Upper lobe of left lung (tissue), 6 donors: ENCODE results near the gene NFS1. TPM values are rescaled to one million over a fixed set of nuclear protein-coding genes. Genes with fewer than 3 reads are reported as not detected.

ENCODE experiments used
- ATAC-seq, 2 donors: fragments of 200-7000 bp; cut with Tn5 transposase; one replicate each; pipeline ENCODE4 v1.9.1; 2022; ENCODE audit warnings: mild to moderate bottlenecking in 2 of 2, moderate library complexity in 2 of 2; ENCODE audit not compliant: low FRiP score in 2 of 2
- DNase-seq, 2 donors: peaks; one replicate each; pipeline ENCODE4 v3.0.0-alpha.2; 2019 to 2020
- H3K27ac ChIP-seq, 4 donors: fragments of 200-600 bp; sonication (generic); one replicate each; pipeline ENCODE4 v1.5.1; 2016 to 2019
- H3K27me3 ChIP-seq, 4 donors: fragments of 200-600 bp; sonication (generic); one replicate each; pipeline ENCODE4 v1.5.1; 2017 to 2019
- H3K36me3 ChIP-seq, 4 donors: fragments of 200-600 bp; sonication (generic); one replicate each; pipeline ENCODE4 v1.5.1; 2016 to 2019
- H3K4me1 ChIP-seq, 4 donors: fragments of 200-600 bp; sonication (generic); one replicate each; pipeline ENCODE4 v1.5.1; 2018 to 2019
- H3K4me3 ChIP-seq, 4 donors: fragments of 200-600 bp; sonication (generic); one replicate each; pipeline ENCODE4 v1.5.1; 2017 to 2019; ENCODE audit warnings: mild to moderate bottlenecking in 2 of 4, moderate library complexity in 1 of 4
- H3K9me3 ChIP-seq, 4 donors: fragments of 200-600 bp; sonication (generic); one replicate each; pipeline ENCODE4 v1.5.1; 2018 to 2019
- CTCF ChIP-seq, 6 experiments: fragments of 450-650 bp in 4 of 6; fragments of 200-600 bp in 2 of 6; sonication (generic) in 2 of 6; IDR thresholded peaks; one replicate each; pipeline ENCODE4 v1.5.1; 2016 to 2019; ENCODE audit warnings: antibody characterized with exemption in 6 of 6
- EP300 ChIP-seq, 4 donors: sonication (generic); formaldehyde crosslinking; IDR thresholded peaks; one replicate each; pipeline ENCODE4 v1.5.1; 2017; ENCODE audit warnings: antibody characterized with exemption in 4 of 4, control low read depth in 2 of 4
- POLR2A ChIP-seq, 4 donors: fragments of 450-650 bp; IDR thresholded peaks; one replicate each; pipeline ENCODE4 v1.5.1; 2016 to 2017; ENCODE audit warnings: antibody characterized with exemption in 4 of 4, mild to moderate bottlenecking in 2 of 4
- POLR2AphosphoS5 ChIP-seq, 2 donors: sonication (generic); formaldehyde crosslinking; IDR thresholded peaks; one replicate each; pipeline ENCODE4 v1.5.1; 2017; ENCODE audit warnings: antibody characterized with exemption in 2 of 2
- WGBS, 2 donors: methylation state at CpG; one replicate each; pipeline ENCODE4 v1.1.5; 2017 to 2018; 5-methylcytosine and 5-hydroxymethylcytosine counted together
- total RNA-seq, 6 donors: library from RNA; depleted of rRNA in 4 of 6; stranded (reverse); fragments of >200 nt in 4 of 6; gene quantifications; one replicate each; pipeline versions ENCODE4 v1.1.0 to v1.2.1, GENCODE V29; 2016 to 2021
- donor health status: DM: no; HTN: no; CAD: no; lungs with moderate emphysema.
- donor health status: DM: no; HTN: yes; CAD: no; lungs with severe emphysema.

The NFS1 gene
- total RNA-seq, 6 donors from 2014 or later = 16.2 to 90.1 (median 22.6) TPM

GRCh38 chr20:35699957-35700624 is 939 bp upstream of the NFS1 start:
- Histone ChIP-seq H3K27me3 (no peaks in the 10 kb centered on the region), H3K36me3 (peaks cover 26 to 58% (median 40%) of the 10 kb centered on the region in 4 donors), H3K27ac (peak overlapping the region; percentile 86 to 96 (median 94)), H3K4me3 (peak overlapping the region; percentile 61 to 95 (median 84)), H3K9me3 (no peaks in the 10 kb centered on the region), H3K4me1 (peaks cover 15 to 39% (median 22%) of the 10 kb centered on the region in 4 donors)
- WGBS, 2 donors = 22 to 26% methylated on average over 6 of the region's 6 CpGs
- DNase-seq (no peak), ATAC-seq (no peak)
- TF ChIP-seq POLR2AphosphoS5 (IDR thresholded peaks at IDR 0.05) = no peak
- TF ChIP-seq POLR2A (IDR thresholded peaks at IDR 0.05) = no peak
- TF ChIP-seq EP300 (IDR thresholded peaks at IDR 0.05) = no peak
- TF ChIP-seq CTCF (IDR thresholded peaks at IDR 0.05) = no peak

GRCh38 chr20:35698298-35699126 is 640 bp downstream of the NFS1 start:
- no peaks in the 10 kb centered on the region for H3K9me3 ChIP-seq
- H3K27me3 ChIP-seq = no peaks in the 10 kb centered on the region
- peak; percentile 26 to 48 for DNase-seq
- peak overlapping the region; percentile 86 to 96 (median 94) for H3K27ac ChIP-seq
- ATAC-seq = peak; percentile 3 to 50
- H3K4me3 ChIP-seq = peak overlapping the region; percentile 61 to 95 (median 84)
- 8 to 9% methylated on average over 31 to 36 of the region's 37 CpGs for WGBS, 2 donors
- TF ChIP-seq EP300 (IDR thresholded peaks at IDR 0.05) = no peak
- TF ChIP-seq POLR2A (IDR thresholded peaks at IDR 0.05) = no peak
- no peak for TF ChIP-seq CTCF (IDR thresholded peaks at IDR 0.05)
- no peak for TF ChIP-seq POLR2AphosphoS5 (IDR thresholded peaks at IDR 0.05)
- H3K36me3 ChIP-seq = peaks cover 15 to 57% (median 28%) of the 10 kb centered on the region in 4 donors
- H3K4me1 ChIP-seq = peaks cover 15 to 39% (median 22%) of the 10 kb centered on the region in 4 donors

GRCh38 chr20:35697696-35698297 is 1.4 kb downstream of the NFS1 start:
- no peak for DNase-seq
- WGBS, 2 donors = 77 to 81% methylated on average over 9 of the region's 9 CpGs
- no peaks in the 10 kb centered on the region for H3K27me3 ChIP-seq
- H3K4me1 ChIP-seq = peaks cover 15 to 39% (median 22%) of the 10 kb centered on the region in 4 donors
- H3K36me3 ChIP-seq = peaks cover 12 to 57% (median 25%) of the 10 kb centered on the region in 4 donors
- no peak overlapping the region for H3K27ac ChIP-seq
- TF ChIP-seq CTCF (IDR thresholded peaks at IDR 0.05) (no peak), POLR2A (IDR thresholded peaks at IDR 0.05) (no peak), EP300 (IDR thresholded peaks at IDR 0.05) (no peak), POLR2AphosphoS5 (IDR thresholded peaks at IDR 0.05) (no peak)
- ATAC-seq = no peak
- H3K4me3 ChIP-seq = peak overlapping the region in 2 of 4 donors; percentile 79 to 95
- no peaks in the 10 kb centered on the region for H3K9me3 ChIP-seq

GRCh38 chr20:35695978-35696377 is 3.2 kb downstream of the NFS1 start:
- Histone ChIP-seq H3K27ac (no peak overlapping the region), H3K4me1 (peaks cover 15 to 29% (median 22%) of the 10 kb centered on the region in 4 donors), H3K4me3 (no peak overlapping the region), H3K27me3 (no peaks in the 10 kb centered on the region), H3K9me3 (no peaks in the 10 kb centered on the region), H3K36me3 (peaks cover 13 to 57% (median 21%) of the 10 kb centered on the region in 4 donors)
- DNase-seq = no peak
- TF ChIP-seq EP300 (IDR thresholded peaks at IDR 0.05) = no peak
- TF ChIP-seq CTCF (IDR thresholded peaks at IDR 0.05) = no peak
- TF ChIP-seq POLR2AphosphoS5 (IDR thresholded peaks at IDR 0.05) = no peak
- no peak for TF ChIP-seq POLR2A (IDR thresholded peaks at IDR 0.05)
- WGBS, 2 donors = 80 to 86% methylated on average over 4 of the region's 4 CpGs
- no peak for ATAC-seq
